IPS-15b (cell line): ENCODE measurements around the gene ZNF548.

Source experiments
- H3K27me3 ChIP-seq: one replicate; pipeline ENCODE4 v1.6.1; 2013; ENCODE audit warnings: low read length; ENCODE audit not compliant: control insufficient read depth, insufficient read depth
- H3K36me3 ChIP-seq: one replicate; pipeline ENCODE4 v1.6.1; 2013; ENCODE audit warnings: low read length; ENCODE audit not compliant: control insufficient read depth, insufficient read depth
- H3K4me1 ChIP-seq: one replicate; pipeline ENCODE4 v1.6.1; 2013; ENCODE audit warnings: mild to moderate bottlenecking, low read length; ENCODE audit not compliant: control insufficient read depth, insufficient read depth
- H3K4me3 ChIP-seq: one replicate; pipeline ENCODE4 v1.5.1; 2013; ENCODE audit warnings: low read depth, low read length
- H3K9ac ChIP-seq: one replicate; pipeline ENCODE4 v1.6.1; 2013; ENCODE audit warnings: low read depth, mild to moderate bottlenecking, low read length
- H3K9me3 ChIP-seq: one replicate; pipeline ENCODE4 v1.6.1; 2013; ENCODE audit warnings: mild to moderate bottlenecking, low read length; ENCODE audit not compliant: control insufficient read depth, insufficient read depth

Gene ZNF548

GRCh38 chr19:57389730-57390598 lies at the start of gene ZNF548:
Gene ZNF548, plus strand, starts transcription at chr19:57389854. Its CDS starts 246 bp downstream, at chr19:57390100.
- Histone ChIP-seq H3K9ac (peak within 1 kb of the TSS; percentile 74), H3K27me3 (peaks cover 2% of the 10 kb centered on the region), H3K9me3 (no peaks in the 10 kb centered on the region), H3K4me1 (peaks cover 2% of the 10 kb centered on the region), H3K36me3 (no peaks in the 10 kb centered on the region), H3K4me3 (peak within 1 kb of the TSS; percentile 93)

- Histone ChIP-seq H3K36me3 (no peaks in the 10 kb centered on the region), H3K4me3 (no peak overlapping the region), H3K9me3 (no peaks in the 10 kb centered on the region), H3K9ac (no peak overlapping the region), H3K4me1 (no peaks in the 10 kb centered on the region), H3K27me3 (peaks cover 2% of the 10 kb centered on the region)
These were observed 47.1 kb upstream of the ZNF548 start for GRCh38 chr19:57342582-57342981.

- Histone ChIP-seq H3K9ac (no peak overlapping the region), H3K27me3 (peaks cover 2% of the 10 kb centered on the region), H3K4me1 (no peaks in the 10 kb centered on the region), H3K4me3 (no peak overlapping the region), H3K36me3 (no peaks in the 10 kb centered on the region), H3K9me3 (no peaks in the 10 kb centered on the region)
These were observed 41.5 kb upstream of the ZNF548 start for GRCh38 chr19:57348136-57348535.

GRCh38 chr19:57350877-57351805 lies 38.5 kb upstream of the ZNF548 start, which contains the start of gene ZNF304:
Gene ZNF304, plus strand, starts transcription at chr19:57351271. Its CDS starts 394 bp downstream, at chr19:57351665.
- no peaks in the 10 kb centered on the region for H3K9me3 ChIP-seq
- H3K9ac ChIP-seq = peak within 1 kb of the TSS; percentile 85
- no peaks in the 10 kb centered on the region for H3K4me1 ChIP-seq
- H3K27me3 ChIP-seq = peaks cover 2% of the 10 kb centered on the region
- H3K4me3 ChIP-seq = peak within 1 kb of the TSS; percentile 95
- H3K36me3 ChIP-seq = peaks cover 9% of the 10 kb centered on the region

- Histone ChIP-seq H3K27me3 (peaks cover 1% of the 10 kb centered on the region), H3K4me1 (no peaks in the 10 kb centered on the region), H3K4me3 (peak overlapping the region; percentile 95), H3K36me3 (peaks cover 16% of the 10 kb centered on the region), H3K9ac (peak overlapping the region; percentile 85), H3K9me3 (no peaks in the 10 kb centered on the region)
These were observed 37.8 kb upstream of the ZNF548 start for GRCh38 chr19:57351867-57352266.

- no peak overlapping the region for H3K4me3 ChIP-seq
- no peak overlapping the region for H3K9ac ChIP-seq
- no peaks in the 10 kb centered on the region for H3K9me3 ChIP-seq
- H3K4me1 ChIP-seq = no peaks in the 10 kb centered on the region
- no peaks in the 10 kb centered on the region for H3K27me3 ChIP-seq
- H3K36me3 ChIP-seq = peaks cover 22% of the 10 kb centered on the region
These were observed 33.7 kb upstream of the ZNF548 start for GRCh38 chr19:57355916-57356315.

GRCh38 chr19:57357406-57357805 lies 32.2 kb upstream of the ZNF548 start:
- no peak overlapping the region for H3K9ac ChIP-seq
- no peak overlapping the region for H3K4me3 ChIP-seq
- peaks cover 22% of the 10 kb centered on the region for H3K36me3 ChIP-seq
- no peaks in the 10 kb centered on the region for H3K9me3 ChIP-seq
- no peaks in the 10 kb centered on the region for H3K4me1 ChIP-seq
- no peaks in the 10 kb centered on the region for H3K27me3 ChIP-seq

GRCh38 chr19:57359300-57359699 lies 30.4 kb upstream of the ZNF548 start:
- peaks cover 22% of the 10 kb centered on the region for H3K36me3 ChIP-seq
- H3K9ac ChIP-seq = no peak overlapping the region
- H3K4me3 ChIP-seq = no peak overlapping the region
- H3K27me3 ChIP-seq = no peaks in the 10 kb centered on the region
- H3K4me1 ChIP-seq = no peaks in the 10 kb centered on the region
- no peaks in the 10 kb centered on the region for H3K9me3 ChIP-seq

GRCh38 chr19:57362419-57362818 lies 27.2 kb upstream of the ZNF548 start:
- Histone ChIP-seq H3K4me3 (peak overlapping the region; percentile 75), H3K27me3 (no peaks in the 10 kb centered on the region), H3K9ac (peak overlapping the region; percentile 75), H3K9me3 (no peaks in the 10 kb centered on the region), H3K36me3 (peaks cover 1% of the 10 kb centered on the region), H3K4me1 (no peaks in the 10 kb centered on the region)

- peak within 1 kb of the TSS; percentile 75 for H3K9ac ChIP-seq
- no peaks in the 10 kb centered on the region for H3K4me1 ChIP-seq
- H3K9me3 ChIP-seq = no peaks in the 10 kb centered on the region
- H3K36me3 ChIP-seq = no peaks in the 10 kb centered on the region
- H3K27me3 ChIP-seq = no peaks in the 10 kb centered on the region
- H3K4me3 ChIP-seq = peak within 1 kb of the TSS; percentile 87
These were observed 26.5 kb upstream of the ZNF548 start, which contains the start of the genes TRAPPC2B and ZNF547 for GRCh38 chr19:57362997-57363687. Gene TRAPPC2B, plus strand, starts transcription at chr19:57363551. Its CDS starts 1,283 bp downstream, at chr19:57364834. Gene ZNF547, plus strand, starts transcription at chr19:57363551. Its CDS starts 5,005 bp downstream, at chr19:57368556.

GRCh38 chr19:57363688-57364181 lies 25.9 kb upstream of the ZNF548 start:
- Histone ChIP-seq H3K9ac (peak overlapping the region; percentile 41), H3K36me3 (no peaks in the 10 kb centered on the region), H3K9me3 (no peaks in the 10 kb centered on the region), H3K27me3 (no peaks in the 10 kb centered on the region), H3K4me3 (peak overlapping the region; percentile 87), H3K4me1 (no peaks in the 10 kb centered on the region)
